ENCODE measurements around the gene NFKBIL1. TPM values are rescaled to one million over a fixed set of nuclear protein-coding genes. Genes with fewer than 3 reads are reported as not detected.

Gene NFKBIL1
- total RNA-seq, 1 experiment from 2014 or later, result 19.5 TPM

GRCh38 chr6:31529329-31530150 is 17.9 kb upstream of the NFKBIL1 start (continued):
- TF ChIP-seq ZNF532 (CRISPR knock-in tag; IDR thresholded peaks at IDR 0.05; ENCODE audit: borderline replicate concordance) (peak; percentile 71; the same call in 1 of the 2 replicates), PREB (CRISPR knock-in tag; IDR thresholded peaks at IDR 0.05; ENCODE audit: borderline replicate concordance) (no peak)

- ATAC-seq, result no peak
- TF ChIP-seq USF2 (CRISPR knock-in tag; IDR thresholded peaks at IDR 0.05), result no peak
- H3K27ac Mint-ChIP-seq, result peak overlapping the region; percentile 64
- H3K4me1 Mint-ChIP-seq, result peaks cover 42% of the 10 kb centered on the region
- H3K27me3 Mint-ChIP-seq (ENCODE audit: low read depth), result no peaks in the 10 kb centered on the region
- no peak for DNase-seq (ENCODE audit: low spot score)
- no peak overlapping the region for H3K4me3 Mint-ChIP-seq
- ChIA-PET POLR2A (no interaction called here), CTCF (interaction anchor here (1.2 to 1.3 kb wide), 2 partner anchors 38 to 43 kb away, joined by 3 read pairs; no protein-coding TSS in a partner anchor)
- H3K9me3 Mint-ChIP-seq, result no peaks in the 10 kb centered on the region
- H3K36me3 Mint-ChIP-seq, result peaks cover 60% of the 10 kb centered on the region
Observed at GRCh38 chr6:31530659-31531058, 16.7 kb upstream of the NFKBIL1 start.

GRCh38 chr6:31531162-31531561 is 16.2 kb upstream of the NFKBIL1 start:
- ChIA-PET CTCF (interaction anchor here (1.0 to 1.3 kb wide), 4 partner anchors 36 to 50 kb away, joined by 3 to 6 read pairs (median 4); no protein-coding TSS in a partner anchor), POLR2A (no interaction called here)
- no peak overlapping the region for H3K4me3 Mint-ChIP-seq
- no peak for ATAC-seq
- H3K4me1 Mint-ChIP-seq, result peaks cover 42% of the 10 kb centered on the region
- no peak overlapping the region; the same call in 1 of the 2 replicates for H3K27ac Mint-ChIP-seq
- H3K27me3 Mint-ChIP-seq (ENCODE audit: low read depth), result no peaks in the 10 kb centered on the region
- H3K36me3 Mint-ChIP-seq, result peaks cover 65% of the 10 kb centered on the region
- no peak for DNase-seq (ENCODE audit: low spot score)
- no peaks in the 10 kb centered on the region for H3K9me3 Mint-ChIP-seq
- TF ChIP-seq ZNF317 (CRISPR knock-in tag; IDR thresholded peaks at IDR 0.05; ENCODE audit: borderline replicate concordance, low read depth), result no peak
- TF ChIP-seq TEAD4 (CRISPR knock-in tag; IDR thresholded peaks at IDR 0.05), result no peak
- TF ChIP-seq NR2C2 (CRISPR knock-in tag; IDR thresholded peaks at IDR 0.05), result no peak
- no peak for TF ChIP-seq ZNF232 (CRISPR knock-in tag; IDR thresholded peaks at IDR 0.05)
- TF ChIP-seq E2F4 (CRISPR knock-in tag; IDR thresholded peaks at IDR 0.05; ENCODE audit: borderline replicate concordance, low read depth), result no peak
- no peak for TF ChIP-seq KAT7 (CRISPR knock-in tag; IDR thresholded peaks at IDR 0.05; ENCODE audit: borderline replicate concordance)
- TF ChIP-seq HMGA2 (CRISPR knock-in tag; IDR thresholded peaks at IDR 0.05), result no peak
- TF ChIP-seq ATF6 (CRISPR knock-in tag; IDR thresholded peaks at IDR 0.05), result no peak
- no peak for TF ChIP-seq EMX1 (CRISPR knock-in tag; IDR thresholded peaks at IDR 0.05)
- TF ChIP-seq IRF1 (CRISPR knock-in tag; IDR thresholded peaks at IDR 0.05), result no peak
- TF ChIP-seq ZNF425 (CRISPR knock-in tag; conservative IDR thresholded peaks at IDR 0.05), result no peak
- no peak for TF ChIP-seq ZSCAN18 (CRISPR knock-in tag; IDR thresholded peaks at IDR 0.05)
- TF ChIP-seq MXD4 (CRISPR knock-in tag; IDR thresholded peaks at IDR 0.05; ENCODE audit: borderline replicate concordance), result no peak
